ENCODE data around the gene TP53BP2.
"Not testable (repeated sequence)": the region's sequence is repeated elsewhere in the genome, so short reads cannot be mapped to it uniquely, and the experiment has no call there.

Gene TP53BP2

DNA sequence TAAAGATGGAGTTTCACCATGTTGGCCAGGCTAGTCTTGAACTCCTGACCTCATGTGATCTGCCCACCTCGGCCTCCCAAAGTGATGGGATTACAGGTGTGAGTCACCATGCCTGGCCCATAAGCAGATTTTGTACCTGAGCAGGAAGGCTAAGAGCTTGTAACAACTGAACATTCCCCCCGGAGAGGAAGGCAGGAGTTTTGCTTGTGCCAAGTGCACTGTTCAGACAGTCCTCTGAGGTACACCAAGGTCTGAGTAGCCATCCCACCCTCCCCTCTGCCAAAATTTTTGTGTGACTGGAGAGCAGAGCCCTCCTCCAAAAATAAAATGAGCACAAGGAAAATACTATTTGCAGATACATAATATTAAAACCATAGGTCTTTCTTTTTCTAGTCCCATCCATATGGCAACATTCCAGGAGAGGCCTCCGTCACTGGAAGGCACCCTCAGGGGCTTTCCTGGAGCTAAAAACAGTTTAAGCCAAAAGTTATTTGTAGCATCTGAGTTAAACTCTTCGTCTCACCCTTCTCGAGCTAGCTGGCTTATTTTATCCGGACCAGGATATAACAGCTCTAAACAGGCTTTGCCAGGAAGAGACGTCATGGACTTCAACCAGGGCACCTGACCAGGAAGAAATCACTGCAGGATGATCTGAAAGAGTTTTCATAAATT is 106.2 kb downstream of the TP53BP2 start:
- DNase-seq (ENCODE audit: low spot score): no peak

DNA sequence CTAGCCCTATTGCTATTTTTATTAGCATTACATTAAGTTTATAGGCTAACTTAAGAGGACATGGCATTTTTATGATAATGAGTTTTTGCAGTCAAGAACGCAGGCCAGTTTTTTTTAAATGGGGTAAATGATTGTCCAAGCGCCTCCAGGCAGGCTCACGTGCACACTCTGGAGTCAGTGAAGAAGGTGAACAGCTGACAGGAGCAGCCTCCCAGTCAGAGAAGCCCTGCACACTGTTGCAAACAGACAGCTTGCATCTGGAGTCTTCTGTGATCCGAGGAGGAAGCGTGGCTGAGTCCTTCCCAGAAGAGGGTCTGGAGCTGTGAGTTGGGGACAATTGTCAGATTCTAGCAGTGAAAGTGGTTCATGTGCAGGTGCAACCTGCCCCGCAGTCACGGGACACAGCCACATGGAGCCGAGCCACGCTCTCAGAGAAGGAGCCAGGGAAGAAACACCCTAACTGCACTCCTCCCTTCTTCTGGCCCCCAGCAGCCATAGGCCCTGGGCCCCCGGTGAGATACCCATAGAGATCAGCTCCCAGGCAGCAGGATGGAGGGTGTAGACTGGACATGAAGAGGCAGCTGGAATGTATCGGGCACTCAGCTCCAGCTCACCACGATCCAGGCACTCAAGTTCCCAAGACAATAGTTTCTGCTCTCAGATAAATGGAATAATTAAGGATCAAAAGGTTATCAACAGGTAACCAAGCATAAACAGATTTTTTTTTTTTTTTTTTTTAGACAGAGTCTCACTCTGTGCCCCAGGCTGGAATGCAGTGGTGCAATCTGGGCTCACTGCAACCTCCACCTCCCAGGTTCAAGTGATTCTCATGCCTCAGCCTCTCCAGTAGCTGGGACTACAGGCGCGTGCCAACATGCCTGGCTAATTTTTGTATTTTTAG is 107.0 kb downstream of the TP53BP2 start:
- DNase-seq (ENCODE audit: low spot score): no peak

DNA sequence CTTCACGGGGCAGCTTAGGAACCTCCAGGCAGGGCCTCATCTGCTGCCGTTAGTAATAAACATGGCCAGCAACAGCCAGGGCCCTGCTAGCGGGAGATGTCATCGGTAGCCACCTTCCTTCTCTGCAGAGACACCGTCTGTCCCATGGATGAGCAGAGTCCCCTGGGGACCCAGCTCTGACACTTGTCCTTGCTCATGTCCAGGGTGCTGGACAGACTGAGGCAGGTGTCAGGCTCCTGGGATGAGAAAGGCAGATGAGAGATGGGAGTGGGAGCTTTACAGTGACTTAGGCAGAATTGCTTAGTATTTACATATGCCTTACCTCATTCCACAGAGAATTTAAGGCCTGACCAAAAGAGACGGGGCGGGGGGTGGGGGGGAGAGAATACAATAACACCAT is 108.4 kb downstream of the TP53BP2 start:
- no peak for DNase-seq (ENCODE audit: low spot score)

GRCh38 chr1:223736638-223737037 is 109.1 kb downstream of the TP53BP2 start:
- not testable (repeated sequence) for DNase-seq (ENCODE audit: low spot score)

DNA sequence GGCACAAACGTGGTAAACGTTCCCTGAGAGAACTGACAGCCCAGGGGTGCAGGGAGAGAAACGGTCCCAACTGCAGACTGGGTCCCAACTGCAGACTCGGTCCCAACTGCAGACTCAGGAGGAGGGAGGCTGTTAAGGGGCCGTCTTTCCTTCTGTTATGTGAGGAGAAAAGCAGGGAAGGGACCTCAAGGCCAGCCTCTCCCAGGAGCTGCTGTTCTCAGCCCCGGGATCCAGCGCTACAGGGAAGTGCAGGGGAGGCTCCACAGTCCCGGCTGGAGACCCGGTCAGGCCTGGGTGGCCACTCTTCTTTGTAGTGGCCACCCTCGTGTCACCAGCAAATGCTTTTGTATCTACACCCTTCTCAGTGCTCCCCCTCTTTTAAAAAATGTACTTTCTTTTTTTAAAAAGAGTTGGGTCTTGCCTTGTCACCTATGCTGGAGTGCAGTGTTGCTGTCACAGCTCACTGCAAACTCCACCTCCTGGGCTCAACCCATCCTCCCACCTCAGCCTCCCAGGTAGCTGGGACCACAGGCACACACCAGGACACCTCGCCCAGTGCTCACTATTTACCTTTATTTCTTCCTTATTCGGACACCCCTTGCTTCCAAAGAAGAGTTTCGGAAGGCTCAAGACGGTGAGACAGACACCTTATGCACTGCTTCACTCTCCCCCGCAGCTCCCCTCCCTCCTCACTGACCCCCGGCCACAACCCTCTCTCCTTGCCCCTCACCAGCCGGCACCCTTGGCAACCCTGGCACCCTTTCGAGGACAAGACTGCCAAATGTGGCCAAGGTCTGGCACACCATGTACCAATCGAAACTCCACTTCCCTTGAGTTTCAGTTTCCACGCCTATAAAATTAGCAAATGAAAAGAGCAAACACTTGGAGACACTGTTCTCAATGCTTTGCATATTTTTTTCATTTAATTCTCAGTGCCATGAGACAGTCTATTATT is 111.6 kb downstream of the TP53BP2 start:
- DNase-seq (ENCODE audit: low spot score): no peak

DNA sequence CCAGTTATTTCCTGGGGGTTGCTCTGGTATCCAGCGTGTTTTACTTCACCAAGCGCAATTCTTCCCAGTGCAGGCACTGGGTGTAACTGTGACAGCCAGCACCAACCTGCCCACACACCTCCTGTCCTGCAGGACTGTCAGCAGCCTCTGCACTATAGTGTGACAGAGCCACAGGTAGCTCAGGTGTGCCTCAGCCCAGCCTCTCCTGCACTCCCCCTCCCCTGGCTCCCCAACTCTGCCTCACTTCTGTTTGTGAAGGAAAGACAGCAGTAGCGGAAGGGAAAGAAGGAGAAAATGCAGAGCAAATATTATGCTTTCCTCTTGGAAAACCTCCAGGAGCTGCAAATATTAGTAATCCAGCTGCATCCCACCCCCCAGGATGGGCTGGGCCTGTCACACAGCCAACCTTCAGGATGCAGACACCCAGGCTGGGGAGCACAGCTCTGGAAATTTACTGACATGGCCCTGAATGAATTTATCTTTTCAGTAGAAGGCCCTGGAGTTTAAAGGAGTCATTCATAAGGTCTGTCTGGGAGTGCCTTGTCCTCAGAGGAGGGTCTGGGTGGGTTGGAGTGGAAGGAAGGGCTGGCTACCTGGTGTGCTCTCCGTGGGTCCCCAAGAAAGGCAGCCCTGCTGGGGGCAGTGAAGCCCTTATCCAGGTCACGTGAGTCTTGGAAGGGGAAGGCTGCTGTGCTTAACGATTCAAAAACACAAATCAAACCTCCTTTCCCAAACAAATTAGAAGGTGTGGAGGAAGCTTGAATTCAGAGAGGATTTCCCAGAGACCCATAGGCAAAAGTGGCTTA is 112.6 kb downstream of the TP53BP2 start:
- DNase-seq (ENCODE audit: low spot score): peak; percentile 25

- DNase-seq (ENCODE audit: low spot score): no peak
Observed at GRCh38 chr1:223731133-223731770, 114.5 kb downstream of the TP53BP2 start.

DNA sequence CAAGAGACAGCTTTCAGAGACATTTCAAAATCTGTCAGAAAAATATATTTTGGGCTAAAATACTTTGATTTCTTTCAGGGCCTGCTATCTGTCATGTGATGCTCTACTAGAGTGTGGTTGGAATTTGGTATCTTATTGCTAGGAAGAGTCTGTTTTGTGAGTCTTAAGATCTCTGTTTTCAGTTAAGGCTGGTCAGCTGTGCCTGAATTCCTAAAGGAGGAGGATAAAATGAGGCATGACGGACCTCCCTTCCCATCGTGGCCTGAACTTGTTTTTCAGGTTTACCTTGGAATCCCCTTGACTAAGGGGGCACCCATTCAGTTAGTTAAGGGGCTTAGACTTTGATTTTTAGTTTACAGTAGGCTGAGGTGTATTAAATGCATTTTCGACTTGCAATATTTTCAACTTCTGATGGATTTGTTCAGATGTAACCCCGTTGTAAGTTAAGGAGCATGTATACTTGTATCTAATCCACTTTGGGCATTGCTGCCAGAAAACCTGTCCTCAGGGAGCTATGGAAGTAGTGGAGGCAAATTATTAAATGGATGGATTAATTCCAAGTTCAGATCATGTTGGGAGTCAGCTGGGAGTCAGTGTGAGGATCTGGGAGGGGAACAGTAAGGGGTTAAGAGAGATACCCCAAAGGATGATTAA is 115.1 kb downstream of the TP53BP2 start:
- DNase-seq (ENCODE audit: low spot score): peak; percentile 28

DNA sequence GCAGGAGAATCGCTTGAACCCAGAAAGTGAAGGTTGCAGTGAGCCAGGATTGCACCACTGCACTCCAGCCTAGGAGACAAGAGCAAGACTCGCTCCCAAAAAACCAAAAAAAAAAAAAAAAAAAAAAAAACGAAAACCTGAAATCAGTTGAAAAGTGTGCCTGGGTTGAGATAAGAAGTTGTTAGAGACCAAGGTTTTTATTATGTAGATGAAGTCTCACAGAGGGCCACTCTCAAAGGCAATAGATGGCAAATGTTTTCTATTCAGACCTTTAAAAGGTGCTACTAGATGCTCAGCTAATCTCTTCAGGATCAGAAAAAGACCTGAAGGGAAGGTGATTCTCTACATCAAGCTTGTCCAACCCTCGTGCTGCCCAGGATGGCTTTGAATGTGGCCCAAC is 115.8 kb downstream of the TP53BP2 start:
- DNase-seq (ENCODE audit: low spot score): no peak
